GM18505 (cell line): ENCODE results near the gene CHAT.
"Not testable (repeated sequence)": the region's sequence is repeated elsewhere in the genome, so short reads cannot be mapped to it uniquely, and the experiment has no call there.

Experiments
- ATAC-seq: cut with Tn5 transposase; IDR thresholded peaks from one replicate; pipeline ENCODE4 v1.9.1; 2021; ENCODE audit not compliant: unreplicated experiment
- POLR2A ChIP-seq: IDR thresholded peaks from 4 replicates; pipeline ENCODE4 v1.6.1; 2011; ENCODE audit warnings: borderline replicate concordance; ENCODE audit not compliant: insufficient read depth, insufficient read length; ENCODE audit errors: extremely low read depth

CHAT gene

DNA sequence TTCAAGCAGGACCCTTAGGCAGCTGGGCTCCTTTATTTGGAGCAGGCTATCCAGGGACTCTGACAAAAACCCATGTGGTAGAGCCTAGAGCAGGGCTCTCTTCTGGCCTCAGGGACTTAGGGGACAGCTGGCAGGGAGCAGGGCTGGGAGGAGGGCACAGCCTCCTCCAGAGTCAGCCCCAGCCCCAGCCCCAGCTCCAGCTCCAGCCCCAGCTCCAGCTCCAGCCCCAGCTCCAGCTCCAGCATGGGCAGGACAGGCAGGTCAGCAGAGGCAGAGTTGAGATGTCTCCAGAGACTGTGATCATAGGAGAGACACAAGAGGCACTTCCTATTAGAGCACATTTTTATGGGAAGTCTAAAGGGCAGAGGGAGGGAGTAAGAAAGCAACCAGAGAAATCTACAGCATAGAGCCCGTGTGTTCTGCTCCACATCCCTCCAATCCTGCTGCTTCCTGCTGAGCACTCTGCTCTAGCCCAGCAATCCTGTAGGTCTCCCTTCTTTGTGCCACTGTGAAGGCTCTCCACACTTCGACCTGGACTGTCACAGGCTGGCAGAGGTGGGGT is 52.3 kb downstream of the CHAT start:
- no peak for TF ChIP-seq POLR2A
- no peak for ATAC-seq

DNA sequence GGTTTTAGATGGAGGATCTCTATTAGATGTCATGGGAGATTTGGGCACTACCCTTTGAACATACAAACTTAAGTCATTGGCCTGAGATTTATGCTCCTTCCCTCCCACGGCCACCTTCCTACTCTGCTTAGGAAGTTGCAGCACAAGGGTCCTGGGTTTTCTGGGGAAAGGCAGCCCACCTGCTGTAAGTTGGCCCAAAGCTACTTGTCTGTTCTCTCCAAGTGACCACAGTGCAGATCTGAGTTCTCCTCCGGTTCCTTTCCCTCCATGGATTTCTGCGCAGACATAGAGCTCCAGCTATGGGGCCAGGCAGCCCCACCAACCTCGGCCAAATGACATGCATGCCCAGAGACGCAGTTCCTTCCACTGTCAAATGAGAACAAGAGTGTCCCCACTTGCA is 52.8 kb downstream of the CHAT start:
- TF ChIP-seq POLR2A: no peak
- no peak for ATAC-seq

DNA sequence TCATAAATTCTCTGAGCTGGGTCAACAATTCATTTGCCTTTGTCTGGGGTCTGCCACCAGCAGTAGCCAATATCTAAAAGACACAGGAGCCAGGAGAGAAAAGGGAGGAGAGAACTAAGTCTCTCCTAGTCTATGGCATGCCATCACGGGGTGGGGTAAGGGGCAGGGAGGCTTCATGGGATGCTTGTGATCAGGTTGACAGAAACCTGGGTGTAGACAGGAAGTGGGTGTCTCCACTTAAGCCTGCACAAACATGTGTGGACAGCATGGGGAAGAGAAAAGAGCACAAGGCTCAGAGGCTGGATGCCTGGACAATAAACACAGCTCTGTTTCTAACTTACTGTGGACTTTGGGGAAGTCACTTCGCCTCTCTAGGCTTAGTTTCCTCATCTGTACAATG is 54.2 kb downstream of the CHAT start:
- no peak for TF ChIP-seq POLR2A
- ATAC-seq: no peak

DNA sequence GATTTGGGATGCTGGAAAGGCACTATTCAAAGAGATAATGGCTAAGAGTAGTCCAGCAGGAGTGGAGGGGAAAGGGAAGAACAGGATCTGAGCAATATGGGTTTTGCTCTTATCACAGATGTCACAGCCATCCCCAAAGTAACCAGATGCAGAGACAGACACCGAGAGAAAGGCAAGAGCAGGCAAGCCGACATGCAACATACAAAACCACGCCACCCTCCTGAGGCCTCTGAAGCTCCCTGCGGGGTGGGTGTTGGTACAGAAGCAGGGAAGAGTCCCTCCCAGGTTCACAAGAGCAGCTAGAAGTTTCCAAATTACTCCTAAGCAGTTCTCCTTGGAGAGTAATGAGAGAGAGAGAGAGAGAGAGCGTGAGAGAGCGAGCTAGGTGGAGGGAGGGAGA is 54.8 kb downstream of the CHAT start:
- ATAC-seq: no peak
- no peak for TF ChIP-seq POLR2A

DNA sequence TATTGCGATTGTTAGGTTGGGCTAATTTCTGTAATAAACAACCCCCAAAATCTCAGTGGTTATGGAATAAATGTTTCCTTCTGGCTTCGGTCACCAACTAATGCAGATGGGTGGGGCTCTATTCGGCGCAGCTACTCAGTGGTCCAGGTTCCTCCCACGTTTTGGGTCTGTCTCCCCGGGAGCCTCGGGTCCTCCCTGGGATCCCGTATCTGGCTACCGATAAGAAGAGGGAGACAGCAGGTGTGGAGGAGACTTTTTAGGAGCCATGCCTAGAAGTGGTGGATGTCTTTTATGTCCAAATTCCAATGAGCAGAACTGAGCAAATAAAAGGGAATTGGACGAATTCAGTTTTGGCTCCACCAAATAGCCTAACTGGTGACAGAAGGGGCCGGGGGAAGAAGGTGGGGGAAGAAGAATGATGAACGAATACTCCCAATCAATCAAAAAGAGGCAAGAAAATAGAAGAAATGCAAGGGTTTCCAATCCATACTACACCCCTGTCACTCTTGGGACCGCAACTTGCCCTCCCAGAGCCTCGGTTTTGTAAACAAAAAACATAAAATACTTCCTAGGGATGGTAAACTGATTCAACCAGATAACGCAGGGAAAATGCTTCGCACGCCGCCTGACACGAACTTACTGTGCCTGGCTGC is 65.1 kb downstream of the CHAT start:
- no peak for TF ChIP-seq POLR2A
- no peak for ATAC-seq

DNA sequence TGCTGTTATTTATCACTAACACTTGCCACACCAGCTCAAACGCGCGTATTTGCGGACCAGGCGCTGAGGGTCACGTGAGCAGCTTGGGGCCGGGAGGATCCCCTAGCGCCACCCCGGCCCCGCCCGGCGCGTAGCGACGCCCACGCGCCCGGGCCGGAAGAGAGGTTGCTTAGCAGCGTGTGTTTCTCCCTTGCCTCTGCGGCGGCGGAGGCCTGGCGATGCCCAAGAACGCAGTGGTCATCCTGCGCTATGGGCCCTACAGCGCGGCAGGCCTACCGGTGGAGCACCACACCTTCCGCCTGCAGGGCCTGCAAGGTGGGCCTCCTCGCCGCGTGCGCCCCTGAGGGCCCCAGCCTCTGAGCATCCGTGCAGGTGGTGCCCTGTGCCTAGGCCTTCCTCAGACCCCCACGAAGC is 65.7 kb downstream of the CHAT start, which contains the start of gene C10orf53:
TSS of gene C10orf53 (plus strand) at position 172 of the 414 bp plus-strand sequence. CDS start at position 219, 47 bp downstream.
- no peak for TF ChIP-seq POLR2A
- no peak for ATAC-seq

DNA sequence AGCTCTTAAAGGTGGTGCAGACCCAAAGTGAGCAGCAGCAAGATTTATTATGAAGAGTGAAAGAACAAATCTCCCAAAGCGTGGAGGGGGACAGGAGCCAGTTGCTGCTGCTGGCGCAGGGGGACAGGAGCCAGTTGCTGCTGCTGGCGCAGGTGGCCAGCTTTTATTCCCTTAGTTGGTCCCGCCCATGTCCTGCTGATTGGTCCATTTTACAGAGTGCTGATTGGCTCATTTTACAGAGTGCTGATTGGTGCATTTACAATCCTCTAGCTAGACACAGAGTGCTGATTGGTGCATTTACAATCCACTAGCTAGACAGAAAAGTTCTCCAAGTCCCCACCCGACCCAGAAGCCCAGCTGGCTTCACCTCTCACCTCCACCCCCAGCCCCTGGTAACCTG is 68.6 kb downstream of the CHAT start:
- ATAC-seq: not testable (repeated sequence)

DNA sequence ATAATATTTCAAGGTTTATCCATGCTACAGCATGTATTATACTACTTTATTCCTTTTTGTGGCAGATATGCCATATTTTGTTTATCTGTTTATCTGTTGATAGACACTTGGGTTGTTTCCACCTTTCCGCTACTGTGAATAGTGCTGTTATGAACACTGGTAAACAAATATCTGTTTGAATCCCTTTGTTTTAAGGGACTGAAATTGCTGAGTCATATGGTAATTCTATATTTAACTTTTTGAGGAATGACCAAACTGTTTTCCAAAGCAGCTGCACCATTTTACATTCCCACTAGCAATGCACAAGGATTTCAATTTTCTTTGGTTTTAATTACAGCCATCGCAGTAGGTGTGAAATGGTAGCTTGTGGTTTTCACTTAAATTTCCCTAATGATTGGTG is 69.0 kb downstream of the CHAT start:
- ATAC-seq: no peak
- TF ChIP-seq POLR2A: no peak

DNA sequence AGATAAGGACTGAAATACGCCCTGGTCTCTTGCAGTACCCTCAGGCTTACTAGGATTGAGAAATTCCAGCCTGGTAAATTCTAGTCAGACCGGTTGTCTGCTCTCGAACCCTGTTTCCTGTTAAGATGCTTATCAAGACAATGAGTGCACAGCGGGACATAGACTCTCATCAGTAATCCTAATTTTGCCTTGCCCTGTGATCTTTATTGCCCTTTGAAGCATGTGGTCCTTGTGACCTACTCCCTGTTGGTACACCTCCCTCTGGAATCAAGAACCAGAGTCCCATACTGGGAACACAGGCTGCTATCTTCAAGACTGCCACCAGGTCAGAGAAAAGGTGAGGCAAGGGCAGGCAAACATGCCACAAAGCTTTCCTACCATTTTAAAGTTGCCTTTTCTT is 72.8 kb downstream of the CHAT start:
- TF ChIP-seq POLR2A: no peak

DNA sequence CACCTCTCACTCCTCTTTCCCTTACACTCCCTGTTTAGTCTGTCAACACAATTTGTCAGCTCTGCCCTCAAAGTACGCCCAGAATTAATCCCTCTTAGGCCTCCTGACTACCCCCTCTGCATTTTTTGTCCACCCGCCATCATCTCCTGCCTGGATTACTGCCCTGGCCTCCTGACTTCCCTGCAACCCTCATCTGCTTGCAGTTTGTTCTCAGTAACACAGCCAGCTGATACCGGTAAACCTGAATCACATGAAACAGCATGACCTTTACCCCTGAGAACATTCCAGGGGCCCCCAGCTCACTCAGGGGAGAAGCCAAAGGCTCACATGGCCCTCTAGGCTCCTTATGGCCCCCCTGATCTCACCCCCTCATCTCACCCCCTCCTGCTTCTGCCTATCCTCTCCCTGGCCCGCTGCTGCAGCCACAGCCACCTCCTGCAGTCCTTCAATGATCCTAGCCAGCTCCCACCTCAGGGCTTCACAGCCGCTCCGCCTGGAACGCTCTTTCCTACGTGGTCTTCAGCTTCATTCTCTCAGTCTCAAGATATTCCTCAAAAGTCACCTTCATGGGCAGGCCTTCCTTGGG is 74.5 kb downstream of the CHAT start:
- ATAC-seq: no peak
- no peak for TF ChIP-seq POLR2A

More for the DNA sequence above, 72.8 kb downstream of the CHAT start:
- no peak for ATAC-seq

DNA sequence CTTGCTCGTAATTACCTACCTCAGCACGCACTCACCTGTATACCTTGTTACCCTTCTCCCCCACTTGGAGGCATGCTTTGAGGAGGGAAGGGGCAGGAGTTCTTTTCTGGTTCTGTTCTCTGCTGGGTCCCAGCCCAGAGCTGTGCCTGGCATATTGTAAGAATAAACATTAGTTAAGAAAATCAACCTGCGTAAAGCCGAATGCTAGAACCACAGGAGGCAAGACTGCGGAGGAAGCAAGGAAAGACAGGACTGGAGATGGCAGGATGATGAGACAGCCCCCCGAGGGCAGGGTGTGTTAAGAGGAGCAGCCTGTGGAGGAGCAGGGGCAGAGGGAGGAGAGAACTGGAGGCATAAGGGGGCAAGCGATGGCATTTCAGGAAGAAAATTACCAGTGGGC is 75.1 kb downstream of the CHAT start:
- no peak for ATAC-seq
- TF ChIP-seq POLR2A: no peak

DNA sequence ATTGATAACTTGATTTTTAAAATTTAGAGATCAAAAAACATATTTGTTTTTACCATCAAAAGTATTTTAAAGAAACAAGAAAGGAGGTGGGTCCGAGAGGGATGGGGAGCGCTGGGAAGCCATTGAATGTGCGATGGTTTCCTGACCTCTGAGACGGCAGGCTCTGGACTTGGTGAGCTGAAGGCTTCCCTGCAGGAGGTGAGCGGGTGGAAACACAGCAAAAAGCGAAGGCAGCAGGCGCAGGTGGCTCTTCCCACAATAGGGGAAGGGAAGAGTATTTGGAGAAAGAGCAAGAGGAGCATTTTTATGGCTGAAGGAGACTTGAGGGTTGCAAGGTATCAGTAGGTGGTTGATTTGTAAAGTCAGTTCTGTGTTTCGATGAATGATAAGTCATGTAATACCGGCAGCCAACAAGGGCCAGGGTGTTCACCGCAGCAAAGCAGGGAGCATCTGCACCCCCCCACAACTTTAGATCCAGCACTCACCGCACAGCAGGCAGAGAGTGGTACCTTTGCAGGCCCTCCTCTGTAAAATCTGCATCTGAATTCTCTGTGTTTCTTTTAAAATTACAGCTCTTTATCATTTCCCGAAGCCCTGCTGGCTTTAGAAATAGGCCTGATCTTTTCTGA is 76.2 kb downstream of the CHAT start:
- TF ChIP-seq POLR2A: no peak

DNA sequence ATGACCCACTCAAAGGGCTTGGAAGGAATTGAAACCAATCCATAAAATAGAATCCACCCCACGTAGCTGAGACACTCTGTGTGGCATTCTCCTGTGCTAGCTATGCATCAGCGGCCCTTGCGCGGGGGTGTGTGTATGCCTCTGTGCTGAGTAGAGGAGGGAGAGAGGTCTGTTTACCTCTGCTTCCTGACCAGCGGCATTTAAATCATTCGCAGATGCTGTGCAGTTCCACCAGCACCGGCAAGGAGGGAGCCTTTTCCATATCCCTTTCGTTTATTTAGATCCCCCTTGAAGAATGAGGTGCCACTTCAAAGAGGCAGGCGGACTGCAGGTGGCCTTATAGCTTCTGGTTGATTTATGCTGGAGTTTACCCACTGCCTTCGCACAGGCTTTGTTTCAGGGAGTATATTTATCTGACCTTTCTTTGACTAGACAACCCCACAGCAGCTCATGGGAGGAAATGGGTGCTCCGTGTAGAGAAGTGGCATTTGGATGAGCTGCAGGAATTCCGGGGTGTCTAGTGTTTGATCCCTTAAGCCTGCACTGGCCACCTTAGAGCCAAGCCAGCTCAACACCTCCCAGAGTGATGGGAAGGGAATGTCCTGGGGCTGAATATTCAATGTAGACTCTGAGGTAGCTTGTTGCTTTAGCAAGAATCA is 77.0 kb downstream of the CHAT start:
- ATAC-seq: no peak
- no peak for TF ChIP-seq POLR2A

More for the DNA sequence above, 76.2 kb downstream of the CHAT start:
- no peak for ATAC-seq

DNA sequence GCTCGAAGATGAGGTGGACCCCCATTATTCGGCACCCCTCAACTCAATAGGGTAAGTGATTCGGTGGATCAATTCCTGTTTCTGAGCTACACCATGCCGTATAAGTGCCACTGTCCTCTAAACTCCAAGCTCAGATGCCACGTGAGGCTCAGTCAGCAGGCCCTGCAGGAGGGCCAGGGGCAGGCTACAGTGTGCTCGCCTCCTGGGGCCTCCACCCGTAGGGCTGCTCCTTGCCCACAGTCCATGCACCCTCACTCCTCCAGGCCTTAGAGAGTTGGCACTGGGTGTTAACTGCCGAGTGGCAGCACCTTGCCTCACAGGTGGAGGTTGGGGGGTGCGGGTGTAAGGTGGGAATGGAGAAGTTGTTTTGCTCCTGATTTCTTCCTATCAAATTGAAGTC is 77.8 kb downstream of the CHAT start:
- ATAC-seq: no peak
- no peak for TF ChIP-seq POLR2A

DNA sequence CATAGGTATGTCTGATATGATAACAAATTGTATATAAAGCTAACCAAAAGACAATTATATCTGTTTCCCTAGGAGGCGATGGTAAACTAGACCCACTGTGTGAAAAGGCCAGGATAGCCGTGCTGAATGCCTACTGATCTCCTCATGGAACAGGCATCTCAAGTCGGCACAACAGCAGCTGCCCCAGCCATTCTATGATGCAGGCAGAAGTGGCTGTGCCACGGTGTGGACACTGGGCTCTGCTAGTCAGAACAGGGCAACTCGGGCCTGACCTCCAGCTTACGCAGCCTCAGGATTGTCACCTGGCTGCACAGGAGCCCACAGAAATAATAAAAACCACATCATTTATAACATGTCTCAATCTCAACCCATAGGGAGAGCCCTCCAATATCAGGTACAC is 80.6 kb downstream of the CHAT start:
- no peak for TF ChIP-seq POLR2A

More for the DNA sequence above, 80.6 kb downstream of the CHAT start:
- no peak for ATAC-seq
